ENCODE data around the gene MS4A7. TPM values are rescaled to one million over a fixed set of nuclear protein-coding genes. Genes with fewer than 3 reads are reported as not detected.

Gene MS4A7, protein sequence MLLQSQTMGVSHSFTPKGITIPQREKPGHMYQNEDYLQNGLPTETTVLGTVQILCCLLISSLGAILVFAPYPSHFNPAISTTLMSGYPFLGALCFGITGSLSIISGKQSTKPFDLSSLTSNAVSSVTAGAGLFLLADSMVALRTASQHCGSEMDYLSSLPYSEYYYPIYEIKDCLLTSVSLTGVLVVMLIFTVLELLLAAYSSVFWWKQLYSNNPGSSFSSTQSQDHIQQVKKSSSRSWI
- total RNA-seq, result 100 to 1,000 TPM in 1 of 3 donors, 10 to 100 TPM in 2; 39.0 to 105 (median 45.4) TPM

DNA sequence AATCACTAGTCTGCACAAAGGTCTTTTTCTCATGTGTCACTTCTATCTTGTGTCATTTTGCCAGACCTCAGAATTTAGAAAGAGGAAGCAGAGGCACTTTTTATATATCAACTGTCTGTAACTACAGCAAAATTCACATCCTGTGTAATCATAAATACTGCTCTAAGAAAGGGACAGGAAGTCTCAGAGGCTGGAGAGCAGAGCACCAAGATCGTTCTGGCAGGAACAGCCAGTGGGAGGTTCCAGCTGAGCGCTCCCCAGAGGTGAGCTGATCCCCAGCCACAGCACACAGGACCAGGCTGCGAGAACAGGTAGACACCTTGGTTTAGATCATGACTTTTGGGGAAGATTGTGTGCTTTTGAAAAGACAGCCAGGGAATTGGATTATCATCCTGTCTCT, at the start of gene MS4A7:
Gene MS4A7, plus strand, starts transcription at position 179 of the 400 bp plus-strand sequence. CDS start 4,610 bp downstream, outside the sequence.
- no peaks in the 10 kb centered on the region for H3K27me3 ChIP-seq
- peak within 1 kb of the TSS in 1 of 2 donors; percentile 39 for H3K27ac ChIP-seq
- H3K4me1 ChIP-seq, result no peaks in the 10 kb centered on the region
- no peaks in the 10 kb centered on the region for H3K36me3 ChIP-seq
- TF ChIP-seq POLR2AphosphoS5 (IDR thresholded peaks at IDR 0.05), result no peak
- TF ChIP-seq, protein P1, sequence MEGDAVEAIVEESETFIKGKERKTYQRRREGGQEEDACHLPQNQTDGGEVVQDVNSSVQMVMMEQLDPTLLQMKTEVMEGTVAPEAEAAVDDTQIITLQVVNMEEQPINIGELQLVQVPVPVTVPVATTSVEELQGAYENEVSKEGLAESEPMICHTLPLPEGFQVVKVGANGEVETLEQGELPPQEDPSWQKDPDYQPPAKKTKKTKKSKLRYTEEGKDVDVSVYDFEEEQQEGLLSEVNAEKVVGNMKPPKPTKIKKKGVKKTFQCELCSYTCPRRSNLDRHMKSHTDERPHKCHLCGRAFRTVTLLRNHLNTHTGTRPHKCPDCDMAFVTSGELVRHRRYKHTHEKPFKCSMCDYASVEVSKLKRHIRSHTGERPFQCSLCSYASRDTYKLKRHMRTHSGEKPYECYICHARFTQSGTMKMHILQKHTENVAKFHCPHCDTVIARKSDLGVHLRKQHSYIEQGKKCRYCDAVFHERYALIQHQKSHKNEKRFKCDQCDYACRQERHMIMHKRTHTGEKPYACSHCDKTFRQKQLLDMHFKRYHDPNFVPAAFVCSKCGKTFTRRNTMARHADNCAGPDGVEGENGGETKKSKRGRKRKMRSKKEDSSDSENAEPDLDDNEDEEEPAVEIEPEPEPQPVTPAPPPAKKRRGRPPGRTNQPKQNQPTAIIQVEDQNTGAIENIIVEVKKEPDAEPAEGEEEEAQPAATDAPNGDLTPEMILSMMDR (IDR thresholded peaks at IDR 0.05), result no peak
- no peak for TF ChIP-seq POLR2A (IDR thresholded peaks at IDR 0.05)
- no peak for DNase-seq (ENCODE audit: low spot score in 2 of 2)
- intact Hi-C loops (cut with DNase I; ENCODE audit: low total_unique reads), result no loop called here
- peak within 1 kb of the TSS; percentile 24 to 41 (median 32) for H3K4me3 ChIP-seq
- H3K9me3 ChIP-seq, result no peaks in the 10 kb centered on the region

DNA sequence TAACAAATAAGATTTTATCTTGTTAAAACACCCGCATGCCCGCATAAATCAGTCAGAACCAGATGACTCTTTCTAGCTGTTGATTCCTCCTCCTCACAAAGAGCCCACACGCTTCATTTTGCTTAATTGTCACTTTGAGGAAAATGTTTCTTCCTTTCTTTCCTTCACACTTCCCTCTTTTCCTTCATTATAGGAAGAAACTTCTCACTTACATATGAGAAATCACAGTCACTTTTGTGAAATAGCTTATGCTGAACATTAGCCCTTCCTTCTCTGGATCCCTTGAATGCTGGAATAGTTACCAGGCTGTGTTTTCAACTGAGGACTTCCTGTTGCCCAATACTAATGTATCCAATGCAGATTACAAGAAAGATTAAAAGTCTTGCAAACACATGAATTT, 45.5 kb upstream of the MS4A7 start:
- DNase-seq (ENCODE audit: low spot score in 2 of 2), result no peak
- Histone ChIP-seq H3K36me3 (no peaks in the 10 kb centered on the region), H3K27ac (no peak overlapping the region), H3K4me1 (no peaks in the 10 kb centered on the region), H3K4me3 (no peak overlapping the region), H3K9me3 (no peaks in the 10 kb centered on the region), H3K27me3 (no peaks in the 10 kb centered on the region)
- intact Hi-C loops (cut with DNase I; ENCODE audit: low total_unique reads), result no loop called here
- TF ChIP-seq, protein P1 (IDR thresholded peaks at IDR 0.05), result no peak
- TF ChIP-seq POLR2AphosphoS5 (IDR thresholded peaks at IDR 0.05), result no peak
- TF ChIP-seq POLR2A (IDR thresholded peaks at IDR 0.05), result no peak

DNA sequence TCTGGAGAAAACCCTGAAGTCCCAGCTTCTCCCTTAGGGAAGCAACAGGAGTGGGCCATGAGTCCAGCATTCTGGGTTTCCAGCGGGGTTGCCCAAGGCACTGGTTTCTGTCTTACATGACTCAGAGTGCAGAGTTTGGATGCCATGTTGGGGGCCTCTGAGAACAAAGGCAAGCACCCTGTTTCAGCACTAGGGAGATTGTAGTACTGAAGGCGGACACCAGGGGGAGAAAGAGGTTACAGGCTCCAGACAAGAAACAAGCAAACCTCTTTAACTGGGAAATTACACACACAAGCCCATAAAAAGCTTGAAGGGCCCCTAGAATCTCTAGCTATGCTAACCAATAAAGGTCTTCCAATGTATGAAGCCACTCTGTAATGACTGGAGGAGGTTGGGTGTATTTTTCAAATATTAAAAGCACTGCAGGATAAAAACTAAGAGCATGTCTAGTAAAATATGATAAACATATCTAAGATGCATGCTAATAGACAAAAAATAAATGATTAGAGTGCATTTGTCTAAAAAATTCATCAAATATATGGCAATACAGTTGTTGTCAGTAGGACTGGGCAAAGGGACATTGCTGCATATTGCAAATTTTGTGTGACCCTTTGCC, 44.2 kb upstream of the MS4A7 start:
- DNase-seq (ENCODE audit: low spot score in 2 of 2), result no peak
- no peak overlapping the region for H3K27ac ChIP-seq
- no peaks in the 10 kb centered on the region for H3K27me3 ChIP-seq
- TF ChIP-seq POLR2A (IDR thresholded peaks at IDR 0.05), result no peak
- TF ChIP-seq, protein P1 (IDR thresholded peaks at IDR 0.05), result peak in 2 of 3 donors; percentile 28 to 54
- TF ChIP-seq POLR2AphosphoS5 (IDR thresholded peaks at IDR 0.05), result no peak
- H3K4me1 ChIP-seq, result no peaks in the 10 kb centered on the region
- H3K9me3 ChIP-seq, result no peaks in the 10 kb centered on the region
- no peaks in the 10 kb centered on the region for H3K36me3 ChIP-seq
- H3K4me3 ChIP-seq, result no peak overlapping the region
- intact Hi-C loops (cut with DNase I; ENCODE audit: low total_unique reads), result no loop called here

DNA sequence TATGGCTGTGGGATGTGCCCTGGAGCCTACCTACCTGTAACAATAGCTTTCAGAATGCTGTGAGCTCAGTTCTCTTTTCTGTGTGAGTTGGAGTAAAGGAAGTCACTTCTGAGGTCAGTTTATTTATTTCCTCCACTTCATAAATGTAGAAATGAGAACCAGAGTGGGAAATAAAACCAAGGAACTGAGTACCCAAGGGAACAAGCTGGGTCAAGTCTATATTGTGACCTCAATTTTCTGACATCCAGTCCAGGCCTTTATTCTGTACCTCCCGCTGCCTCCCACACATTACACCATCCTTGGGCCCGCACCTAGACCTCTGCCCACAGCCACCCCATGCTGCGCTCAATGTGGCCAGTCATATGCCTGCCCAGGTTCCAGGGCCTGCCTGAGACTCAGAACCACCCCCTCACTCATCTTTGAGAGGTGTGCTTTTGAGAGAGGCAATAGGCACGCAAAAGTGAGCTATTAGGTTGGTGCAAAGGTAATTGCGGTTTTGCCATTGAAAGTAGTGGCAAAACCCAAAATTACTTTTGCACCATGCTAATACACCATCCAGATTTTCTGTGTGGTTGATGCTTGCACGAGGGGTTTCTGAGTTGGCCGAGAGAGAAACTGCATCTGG, 41.5 kb upstream of the MS4A7 start:
- H3K27me3 ChIP-seq, result no peaks in the 10 kb centered on the region
- H3K4me3 ChIP-seq, result no peak overlapping the region
- TF ChIP-seq POLR2AphosphoS5 (IDR thresholded peaks at IDR 0.05) (no peak), POLR2A (IDR thresholded peaks at IDR 0.05) (no peak)
- TF ChIP-seq, protein P1 (IDR thresholded peaks at IDR 0.05), result no peak
- DNase-seq (ENCODE audit: low spot score in 2 of 2), result no peak
- H3K36me3 ChIP-seq, result no peaks in the 10 kb centered on the region
- intact Hi-C loops (cut with DNase I; ENCODE audit: low total_unique reads), result no loop called here
- no peaks in the 10 kb centered on the region for H3K4me1 ChIP-seq
- H3K9me3 ChIP-seq, result no peaks in the 10 kb centered on the region
- H3K27ac ChIP-seq, result no peak overlapping the region

DNA sequence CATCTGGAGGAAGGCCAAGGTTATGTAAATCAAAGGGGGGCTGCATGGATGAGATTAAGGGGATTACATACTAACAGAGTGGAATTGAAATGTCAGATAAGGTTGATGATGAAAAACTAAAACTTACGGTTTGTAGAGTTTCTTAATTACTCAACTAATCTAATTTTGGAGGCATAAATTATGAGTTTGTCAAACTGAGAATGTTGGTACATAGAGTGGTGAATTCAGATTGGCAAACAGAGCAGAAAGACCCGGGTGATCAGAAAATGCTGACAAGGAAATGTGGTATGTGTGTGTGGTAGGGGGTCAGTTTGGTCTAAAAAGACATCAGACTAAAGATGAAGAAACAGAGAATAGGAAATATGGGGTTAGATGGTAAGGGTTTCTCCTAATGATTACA, 40.3 kb upstream of the MS4A7 start:
- Histone ChIP-seq H3K9me3 (no peaks in the 10 kb centered on the region), H3K36me3 (no peaks in the 10 kb centered on the region), H3K4me1 (no peaks in the 10 kb centered on the region), H3K27ac (no peak overlapping the region), H3K4me3 (no peak overlapping the region), H3K27me3 (no peaks in the 10 kb centered on the region)
- TF ChIP-seq, protein P1 (IDR thresholded peaks at IDR 0.05), result no peak
- TF ChIP-seq POLR2A (IDR thresholded peaks at IDR 0.05) (no peak), POLR2AphosphoS5 (IDR thresholded peaks at IDR 0.05) (no peak)
- no peak for DNase-seq (ENCODE audit: low spot score in 2 of 2)
- intact Hi-C loops (cut with DNase I; ENCODE audit: low total_unique reads), result no loop called here

Data from breast epithelium (tissue), 4 donors.